GM12878 (cell line): Measurements from ENCODE around the gene UBL4A. TPM values are rescaled to one million over a fixed set of nuclear protein-coding genes. Genes with fewer than 3 reads are reported as not detected.

Experiments
- ATAC-seq: fragments of 200-7000 bp; cut with Tn5 transposase; 3 replicates; pipeline ENCODE4 v1.9.1; 2020; ENCODE audit warnings: mild to moderate bottlenecking, moderate library complexity
- BruUV-seq: library from RNA; stranded (reverse); fragments of 400-500 nt; replicated peaks from 2 replicates; lab custom pipeline; 2021; lab: Mats Ljungman, UMichigan
- CTCF ChIA-PET: fragments of 300-600 bp; sonication (Branson Sonifier 250); formaldehyde crosslinking; extraction: SDS; loops from one replicate; lab custom pipeline; 2021; ENCODE audit warnings: inconsistent platforms; lab: Yijun Ruan, JAX
- POLR2A ChIA-PET: fragments of 350-600 bp; formaldehyde crosslinking; extraction: SDS; loops from one replicate; lab custom pipeline; 2021; ENCODE audit warnings: inconsistent platforms; lab: Charles Lee
- RAD21 ChIA-PET: fragments of 300-600 bp; sonication (Branson Sonifier 250); formaldehyde crosslinking; loops from one replicate; lab custom pipeline; 2023; ENCODE audit warnings: antibody characterized with exemption; ENCODE audit not compliant: unreplicated experiment; lab: Charles Lee
- SMC1A ChIA-PET: fragments of 300-600 bp; sonication (Branson Sonifier 250); formaldehyde crosslinking; loops from one replicate; lab custom pipeline; 2023; ENCODE audit not compliant: unreplicated experiment, uncharacterized antibody; lab: Charles Lee
- DNase-seq: peaks from one replicate; pipeline ENCODE4 v3.0.0-alpha.2; 2011; ENCODE audit warnings: low read depth, low spot score
- FAIRE-seq: peaks from 3 replicates; lab custom pipeline; 2011; peaks lifted over from hg19 to GRCh38; lab: Jason Lieb, UNC
- H2AFZ ChIP-seq: 2 replicates; pipeline ENCODE4 v1.6.0; 2011; ENCODE audit warnings: low read depth, low read length, control low read depth; ENCODE audit not compliant: control insufficient read depth
- H3K27ac ChIP-seq: 2 replicates; pipeline ENCODE4 v1.5.1; 2011; ENCODE audit warnings: control low read depth; ENCODE audit not compliant: control insufficient read depth, insufficient read depth
- H3K27me3 ChIP-seq, 2 experiments: replicated peaks in 1 of 2; 2 replicates each; pipeline versions ENCODE4 v1.6.0 to v1.6.1; 2011; ENCODE audit warnings: low read length in 1 of 2; ENCODE audit not compliant: control insufficient read depth in 2 of 2, insufficient read depth in 2 of 2
- H3K36me3 ChIP-seq, 2 experiments: 2 replicates each; pipeline ENCODE4 v1.5.1; 2011; ENCODE audit warnings: low read length in 1 of 2; ENCODE audit not compliant: control insufficient read depth in 2 of 2, insufficient read depth in 2 of 2
- H3K4me1 ChIP-seq: 2 replicates; pipeline ENCODE4 v1.6.1; 2011; ENCODE audit warnings: mild to moderate bottlenecking, low read length, moderate library complexity, mixed read lengths; ENCODE audit not compliant: control insufficient read depth, insufficient read depth
- H3K4me2 ChIP-seq: 2 replicates; pipeline ENCODE4 v1.6.0; 2011; ENCODE audit warnings: control low read depth; ENCODE audit not compliant: control insufficient read depth, insufficient read depth
- H3K4me3 ChIP-seq: fragments of 200-600 bp; sonication (generic); 2 replicates; pipeline ENCODE4 v1.5.1; 2016
- H3K79me2 ChIP-seq: 2 replicates; pipeline ENCODE4 v1.6.0; 2011; ENCODE audit warnings: low read length; ENCODE audit not compliant: control insufficient read depth, insufficient read depth
- H3K9ac ChIP-seq: 2 replicates; pipeline ENCODE4 v1.8.0; 2011; ENCODE audit warnings: low read length, control low read depth, mixed read lengths; ENCODE audit not compliant: control insufficient read depth, insufficient read depth
- H3K9me3 ChIP-seq: replicated peaks from 3 replicates; pipeline ENCODE4 v1.5.1; 2011; ENCODE audit warnings: mild to moderate bottlenecking, low read length; ENCODE audit not compliant: control insufficient read depth, insufficient read depth
- H4K20me1 ChIP-seq: 2 replicates; pipeline ENCODE4 v1.6.0; 2011; ENCODE audit not compliant: control insufficient read depth, insufficient read depth
- ATF7 ChIP-seq: fragments of 450-650 bp; IDR thresholded peaks from 2 replicates; pipeline ENCODE4 v1.6.1; 2016; ENCODE audit warnings: low read depth, mild to moderate bottlenecking
- CBFB ChIP-seq: IDR thresholded peaks from 2 replicates; pipeline ENCODE4 v1.6.1; 2016; ENCODE audit warnings: antibody characterized with exemption, low read depth
- CHD4 ChIP-seq: fragments of 200-600 bp; sonication (generic); IDR thresholded peaks from 2 replicates; pipeline ENCODE4 v1.6.1; 2016; ENCODE audit warnings: mild to moderate bottlenecking
- GATAD2B ChIP-seq: fragments of 450-650 bp; conservative IDR thresholded peaks from 2 replicates; pipeline ENCODE4 v1.6.1; 2017; ENCODE audit warnings: low read depth, mild to moderate bottlenecking, moderate library complexity
- HDGF ChIP-seq: fragments of 450-650 bp; IDR thresholded peaks from 2 replicates; pipeline ENCODE4 v1.6.1; 2016; ENCODE audit warnings: antibody characterized with exemption
- MEF2A ChIP-seq: IDR thresholded peaks from 2 replicates; pipeline ENCODE4 v1.6.1; 2011; ENCODE audit warnings: low read depth, mild to moderate bottlenecking, low read length, moderate library complexity; ENCODE audit not compliant: insufficient read depth
- MXI1 ChIP-seq: fragments of 150-350 bp; IDR thresholded peaks from 2 replicates; pipeline ENCODE4 v1.6.1; 2011; ENCODE audit warnings: low read depth, mild to moderate bottlenecking, inconsistent platforms, low read length, improper control_type of control experiment
- NBN ChIP-seq: fragments of 450-650 bp; IDR thresholded peaks from 2 replicates; pipeline ENCODE4 v1.6.1; 2016
- NFXL1 ChIP-seq: fragments of 450-650 bp; IDR thresholded peaks from 2 replicates; pipeline ENCODE4 v1.6.1; 2017; ENCODE audit warnings: antibody characterized with exemption, mild to moderate bottlenecking, borderline replicate concordance
- NFYA ChIP-seq: IDR thresholded peaks from 2 replicates; pipeline ENCODE4 v1.6.1; 2011; ENCODE audit warnings: low read depth, mild to moderate bottlenecking, low read length, improper control_type of control experiment, borderline replicate concordance
- SIN3A ChIP-seq: IDR thresholded peaks from 2 replicates; pipeline ENCODE4 v1.6.1; 2012; ENCODE audit warnings: low read depth, low read length, improper control_type of control experiment
- SMAD1 ChIP-seq: fragments of 450-650 bp; IDR thresholded peaks from 2 replicates; pipeline ENCODE4 v1.6.1; 2018; ENCODE audit warnings: mild to moderate bottlenecking, low read depth; ENCODE audit not compliant: partially characterized antibody
- WRNIP1 ChIP-seq: IDR thresholded peaks from 2 replicates; pipeline ENCODE4 v1.6.1; 2011; ENCODE audit warnings: low read depth, low read length, improper control_type of control experiment, borderline replicate concordance
- ZNF622 ChIP-seq: fragments of 450-650 bp; IDR thresholded peaks from 2 replicates; pipeline ENCODE4 v1.6.1; 2017; ENCODE audit warnings: mild to moderate bottlenecking, inconsistent platforms
- WGBS: methylation state at CpG from one replicate; pipeline ENCODE4 v1.1.6; 2016; ENCODE audit warnings: low lambda C conversion rate; ENCODE audit not compliant: insufficient replicate concordance, insufficient coverage; ENCODE audit errors: missing lambda C conversion rate; 5-methylcytosine and 5-hydroxymethylcytosine counted together
- in situ Hi-C: fragments of 300-500 bp; cut with MboI; formaldehyde crosslinking; loops from 9 replicates; pipeline ENCODE4 v1.14.3; 2018; ENCODE audit warnings: mixed read lengths
- intact Hi-C: fragments of 100-400 bp; cut with micrococcal nuclease; formaldehyde crosslinking; loops from one replicate; pipeline ENCODE4 v1.14.2; 2022; ENCODE audit not compliant: unreplicated experiment
- polyA plus RNA-seq, 11 experiments: library from polyadenylated mRNA; depleted of rRNA in 4 of 11; unstranded in 6 of 11; stranded (reverse) in 5 of 11; fragments of >200 nt; fragmentation: Nextera tagmentation in 4 of 11; fragmentation: Illumina TruSeq in 1 of 11; extraction: Ambion mirVana in 4 of 11; extraction: Trizol in 1 of 11; gene quantifications; 1 replicate in 1 of 11; 2 replicates in 10 of 11; pipeline versions ENCODE4 v1.2.1 to v1.2.3, GENCODE V29; 2011 to 2016; ENCODE audit warnings: inconsistent platforms in 2 of 11, missing spikeins in 2 of 11, low read depth in 1 of 11
- total RNA-seq, 4 experiments: library from RNA; depleted of rRNA in 3 of 4; stranded (reverse); fragments of >200 nt in 3 of 4; fragmentation: Illumina TruSeq in 1 of 4; extraction: Trizol in 1 of 4; gene quantifications; 2 replicates each; pipeline versions ENCODE4 v1.2.1 to v1.2.3, GENCODE V29; 2013 to 2021
- TF ChIP-seq, protein P1 (sequence below): fragments of 450-650 bp; IDR thresholded peaks from 2 replicates; pipeline ENCODE4 v1.6.1; 2017; ENCODE audit warnings: mild to moderate bottlenecking, low read depth, inconsistent platforms; ENCODE audit not compliant: poor library complexity, severe bottlenecking
- TF ChIP-seq, protein P2 (sequence below): fragments of 450-650 bp; IDR thresholded peaks from 2 replicates; pipeline ENCODE4 v1.6.1; 2016; ENCODE audit warnings: mild to moderate bottlenecking
- TF ChIP-seq, protein P3 (sequence below): fragments of 450-650 bp; IDR thresholded peaks from 2 replicates; pipeline ENCODE4 v1.6.1; 2017; ENCODE audit warnings: low read depth, mild to moderate bottlenecking, moderate library complexity

UBL4A gene
- total and polyA plus RNA-seq, 10 of the 15 experiments (the other 5 are each of a cell fraction or from before 2014, with no cell fraction given) = 4.2 to 49.9 (median 34.0) TPM

DNA sequence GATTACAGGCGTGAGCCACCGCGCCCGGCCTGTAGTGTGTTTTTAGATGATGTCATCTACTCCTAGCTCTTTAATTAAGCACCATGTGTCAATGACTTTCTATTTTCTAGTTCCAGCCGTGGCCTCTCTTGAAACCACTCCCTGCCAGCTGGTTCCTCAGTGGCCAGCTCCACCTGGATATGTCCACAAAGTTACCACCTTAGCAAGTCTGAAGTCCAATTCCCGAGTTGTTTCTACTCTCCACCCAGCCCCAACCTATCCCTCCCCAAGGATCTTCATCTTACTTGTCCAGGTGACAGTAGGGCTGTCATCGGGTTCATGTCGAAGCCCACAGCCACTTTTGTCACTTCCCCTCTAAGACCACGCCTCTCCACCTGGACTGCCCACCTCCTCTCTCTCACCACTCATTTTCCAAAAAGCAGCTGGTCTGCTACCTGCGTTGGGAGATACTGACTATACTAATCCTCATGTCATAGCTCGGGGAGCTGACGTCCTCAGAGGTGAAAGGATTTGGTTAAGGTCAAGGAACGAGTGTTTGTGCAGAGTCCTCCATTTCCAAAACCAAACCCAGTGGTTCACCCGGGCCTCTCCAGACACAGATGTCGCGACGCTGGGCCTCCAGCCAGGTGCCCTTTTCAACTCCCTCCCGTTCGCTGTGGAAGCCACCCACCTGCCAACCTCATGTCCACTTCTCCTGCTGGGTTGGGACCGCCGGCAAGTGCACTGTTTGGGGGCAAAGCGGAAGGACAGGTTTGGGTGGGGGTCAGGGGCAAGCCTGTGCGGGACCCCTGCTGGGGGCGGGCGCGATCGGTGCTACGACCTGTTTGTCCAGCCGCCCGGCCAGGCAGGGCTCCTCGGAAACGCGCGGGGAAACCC lies 28.9 kb upstream of the UBL4A start:
- Histone ChIP-seq H3K4me2 (peak overlapping the region; percentile 1), H3K27me3 (no peaks in the 10 kb centered on the region), H4K20me1 (no peaks in the 10 kb centered on the region), H3K9ac (peak overlapping the region; percentile 83), H3K4me3 (peak overlapping the region; percentile 78), H2AFZ (peak overlapping the region; percentile 60; the same call in 1 of the 2 replicates), H3K4me1 (no peaks in the 10 kb centered on the region), H3K27ac (peak overlapping the region; percentile 72), H3K9me3 (no peaks in the 10 kb centered on the region; the same call in 2 of the 3 replicates), H3K36me3 (no peaks in the 10 kb centered on the region), H3K79me2 (no peaks in the 10 kb centered on the region; the same call in none of the 2 replicates)
- CTCF ChIA-PET = interaction anchor here (1.1 kb wide), 1 partner anchor 18 kb away, joined by 3 read pairs; no protein-coding TSS in a partner anchor
- 41% methylated on average over 30 of the region's 34 CpGs for WGBS
- peak; percentile 47 for ATAC-seq
- SMC1A ChIA-PET = interaction anchor here (1.5 kb wide), 1 partner anchor 25 kb away, joined by 4 read pairs; the partner anchor contains the start of gene SLC10A3
- in situ Hi-C loops (no loop called here), intact Hi-C loops (loop anchor here (5.0 kb wide), 1 partner anchor 38 kb away; the partner anchor contains the start of gene LAGE3)
- TSS peak; percentile 72 for BruUV-seq
- POLR2A ChIA-PET = interaction anchor here (0.9 to 2.4 kb wide), 4 partner anchors 16 to 117 kb away, joined by 3 to 12 read pairs (median 4); partner anchors contain the start of genes LAGE3, RPL10 and SLC10A3
- DNase-seq = no peak
- RAD21 ChIA-PET = interaction anchor here (1.4 kb wide), 1 partner anchor 31 kb away, joined by 4 read pairs; no protein-coding TSS in a partner anchor
- FAIRE-seq = peak; percentile 83
- TF ChIP-seq MXI1 = no peak
- TF ChIP-seq CHD4 = no peak
- TF ChIP-seq ZNF622 = no peak
- no peak for TF ChIP-seq SMAD1
- TF ChIP-seq WRNIP1 = no peak
- TF ChIP-seq NFXL1 = no peak
- no peak for TF ChIP-seq SIN3A
- TF ChIP-seq, protein P1, sequence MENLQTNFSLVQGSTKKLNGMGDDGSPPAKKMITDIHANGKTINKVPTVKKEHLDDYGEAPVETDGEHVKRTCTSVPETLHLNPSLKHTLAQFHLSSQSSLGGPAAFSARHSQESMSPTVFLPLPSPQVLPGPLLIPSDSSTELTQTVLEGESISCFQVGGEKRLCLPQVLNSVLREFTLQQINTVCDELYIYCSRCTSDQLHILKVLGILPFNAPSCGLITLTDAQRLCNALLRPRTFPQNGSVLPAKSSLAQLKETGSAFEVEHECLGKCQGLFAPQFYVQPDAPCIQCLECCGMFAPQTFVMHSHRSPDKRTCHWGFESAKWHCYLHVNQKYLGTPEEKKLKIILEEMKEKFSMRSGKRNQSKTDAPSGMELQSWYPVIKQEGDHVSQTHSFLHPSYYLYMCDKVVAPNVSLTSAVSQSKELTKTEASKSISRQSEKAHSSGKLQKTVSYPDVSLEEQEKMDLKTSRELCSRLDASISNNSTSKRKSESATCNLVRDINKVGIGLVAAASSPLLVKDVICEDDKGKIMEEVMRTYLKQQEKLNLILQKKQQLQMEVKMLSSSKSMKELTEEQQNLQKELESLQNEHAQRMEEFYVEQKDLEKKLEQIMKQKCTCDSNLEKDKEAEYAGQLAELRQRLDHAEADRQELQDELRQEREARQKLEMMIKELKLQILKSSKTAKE = no peak
- TF ChIP-seq ATF7 = peak; percentile 56; the same call in 1 of the 2 replicates
- TF ChIP-seq HDGF = no peak
- TF ChIP-seq, protein P2, sequence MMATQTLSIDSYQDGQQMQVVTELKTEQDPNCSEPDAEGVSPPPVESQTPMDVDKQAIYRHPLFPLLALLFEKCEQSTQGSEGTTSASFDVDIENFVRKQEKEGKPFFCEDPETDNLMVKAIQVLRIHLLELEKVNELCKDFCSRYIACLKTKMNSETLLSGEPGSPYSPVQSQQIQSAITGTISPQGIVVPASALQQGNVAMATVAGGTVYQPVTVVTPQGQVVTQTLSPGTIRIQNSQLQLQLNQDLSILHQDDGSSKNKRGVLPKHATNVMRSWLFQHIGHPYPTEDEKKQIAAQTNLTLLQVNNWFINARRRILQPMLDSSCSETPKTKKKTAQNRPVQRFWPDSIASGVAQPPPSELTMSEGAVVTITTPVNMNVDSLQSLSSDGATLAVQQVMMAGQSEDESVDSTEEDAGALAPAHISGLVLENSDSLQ = peak; percentile 33; the same call in 1 of the 2 replicates
- no peak for TF ChIP-seq GATAD2B
- TF ChIP-seq NFYA = no peak
- TF ChIP-seq CBFB = no peak
- TF ChIP-seq, protein P3, sequence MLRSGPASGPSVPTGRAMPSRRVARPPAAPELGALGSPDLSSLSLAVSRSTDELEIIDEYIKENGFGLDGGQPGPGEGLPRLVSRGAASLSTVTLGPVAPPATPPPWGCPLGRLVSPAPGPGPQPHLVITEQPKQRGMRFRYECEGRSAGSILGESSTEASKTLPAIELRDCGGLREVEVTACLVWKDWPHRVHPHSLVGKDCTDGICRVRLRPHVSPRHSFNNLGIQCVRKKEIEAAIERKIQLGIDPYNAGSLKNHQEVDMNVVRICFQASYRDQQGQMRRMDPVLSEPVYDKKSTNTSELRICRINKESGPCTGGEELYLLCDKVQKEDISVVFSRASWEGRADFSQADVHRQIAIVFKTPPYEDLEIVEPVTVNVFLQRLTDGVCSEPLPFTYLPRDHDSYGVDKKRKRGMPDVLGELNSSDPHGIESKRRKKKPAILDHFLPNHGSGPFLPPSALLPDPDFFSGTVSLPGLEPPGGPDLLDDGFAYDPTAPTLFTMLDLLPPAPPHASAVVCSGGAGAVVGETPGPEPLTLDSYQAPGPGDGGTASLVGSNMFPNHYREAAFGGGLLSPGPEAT = no peak
- TF ChIP-seq NBN = 0 out of 2 replicates have a peak, but pooled peaks have one; percentile 21
- no peak for TF ChIP-seq MEF2A
